Tibial artery (tissue), 4 donors: ENCODE data around the gene DPP6.

Source experiments
- DNase-seq, 2 donors: peaks; one replicate each; pipeline ENCODE4 v3.0.0-alpha.2; 2019
- H3K27ac ChIP-seq, 2 donors: fragments of 200-600 bp; sonication (generic) in 1 of 2; 1 replicate in 1 of 2; 2 replicates in 1 of 2; pipeline ENCODE4 v1.5.1; 2018 to 2019; ENCODE audit warnings: mild to moderate bottlenecking in 1 of 2
- H3K27me3 ChIP-seq, 2 donors: fragments of 200-600 bp; sonication (generic) in 1 of 2; one replicate each; pipeline versions ENCODE4 v1.5.1 to v1.6.0; 2016 to 2019
- H3K36me3 ChIP-seq, 3 donors: fragments of 200-600 bp; sonication (generic) in 2 of 3; one replicate each; pipeline ENCODE4 v1.5.1; 2016 to 2019; ENCODE audit warnings: mild to moderate bottlenecking in 2 of 3
- H3K4me1 ChIP-seq, 4 donors: fragments of 200-600 bp; sonication (generic) in 2 of 4; 1 replicate in 3 of 4; 2 replicates in 1 of 4; pipeline ENCODE4 v1.5.1; 2016 to 2019
- H3K4me3 ChIP-seq, 2 donors: fragments of 200-600 bp; sonication (generic) in 1 of 2; 1 replicate in 1 of 2; 2 replicates in 1 of 2; pipeline ENCODE4 v1.5.1; 2018 to 2019; ENCODE audit warnings: mild to moderate bottlenecking in 2 of 2
- H3K9me3 ChIP-seq, 3 donors: fragments of 200-600 bp; sonication (generic) in 1 of 3; one replicate each; pipeline ENCODE4 v1.5.1; 2016 to 2019
- CTCF ChIP-seq, 2 experiments: fragments of 200-600 bp in 1 of 2; fragments of 450-650 bp in 1 of 2; IDR thresholded peaks; one replicate each; pipeline ENCODE4 v1.5.1; 2017 to 2019; ENCODE audit warnings: antibody characterized with exemption in 2 of 2, mild to moderate bottlenecking in 1 of 2, moderate library complexity in 1 of 2
- intact Hi-C: fragments of 100-400 bp; cut with DNase I; formaldehyde crosslinking; loops from one replicate; pipeline ENCODE4 v1.15.0; 2023; ENCODE audit warnings: low total_unique reads

The DPP6 gene

GRCh38 chr7:154380771-154381170, 328.6 kb downstream of the DPP6 start:
- DNase-seq: no peak
- no peak overlapping the region for H3K27ac ChIP-seq
- no peaks in the 10 kb centered on the region for H3K36me3 ChIP-seq
- no peak for TF ChIP-seq CTCF (IDR thresholded peaks at IDR 0.05)
- H3K4me3 ChIP-seq: no peak overlapping the region
- no peaks in the 10 kb centered on the region for H3K4me1 ChIP-seq
- H3K27me3 ChIP-seq: no peaks in the 10 kb centered on the region
- H3K9me3 ChIP-seq: no peaks in the 10 kb centered on the region
- intact Hi-C loops: no loop called here

GRCh38 chr7:154383045-154383444, 330.8 kb downstream of the DPP6 start:
- no peaks in the 10 kb centered on the region for H3K27me3 ChIP-seq
- no peaks in the 10 kb centered on the region for H3K36me3 ChIP-seq
- no peaks in the 10 kb centered on the region for H3K9me3 ChIP-seq
- H3K27ac ChIP-seq: no peak overlapping the region
- no peak for TF ChIP-seq CTCF (IDR thresholded peaks at IDR 0.05)
- H3K4me1 ChIP-seq: no peaks in the 10 kb centered on the region
- no peak overlapping the region for H3K4me3 ChIP-seq
- no peak for DNase-seq
- intact Hi-C loops: no loop called here

GRCh38 chr7:154385214-154385613, 333.0 kb downstream of the DPP6 start:
- Histone ChIP-seq H3K36me3 (no peaks in the 10 kb centered on the region), H3K4me1 (no peaks in the 10 kb centered on the region), H3K27ac (no peak overlapping the region), H3K27me3 (no peaks in the 10 kb centered on the region), H3K4me3 (no peak overlapping the region), H3K9me3 (no peaks in the 10 kb centered on the region)
- DNase-seq: no peak
- intact Hi-C loops: no loop called here
- TF ChIP-seq CTCF (IDR thresholded peaks at IDR 0.05): no peak

- Histone ChIP-seq H3K9me3 (no peaks in the 10 kb centered on the region), H3K36me3 (no peaks in the 10 kb centered on the region), H3K4me3 (no peak overlapping the region), H3K27ac (no peak overlapping the region), H3K27me3 (no peaks in the 10 kb centered on the region), H3K4me1 (no peaks in the 10 kb centered on the region)
- intact Hi-C loops: no loop called here
- no peak for TF ChIP-seq CTCF (IDR thresholded peaks at IDR 0.05)
- no peak for DNase-seq
Measured at GRCh38 chr7:154387252-154387651, 335.1 kb downstream of the DPP6 start.

- no peak for DNase-seq
- no peak for TF ChIP-seq CTCF (IDR thresholded peaks at IDR 0.05)
- intact Hi-C loops: no loop called here
Measured at GRCh38 chr7:154388412-154388811, 336.2 kb downstream of the DPP6 start.

GRCh38 chr7:154388999-154389398, 336.8 kb downstream of the DPP6 start:
- no peaks in the 10 kb centered on the region for H3K27me3 ChIP-seq
- no peak overlapping the region for H3K27ac ChIP-seq
- intact Hi-C loops: no loop called here
- no peak for TF ChIP-seq CTCF (IDR thresholded peaks at IDR 0.05)
- no peak overlapping the region for H3K4me3 ChIP-seq
- H3K36me3 ChIP-seq: no peaks in the 10 kb centered on the region
- no peak for DNase-seq
- no peaks in the 10 kb centered on the region for H3K4me1 ChIP-seq
- H3K9me3 ChIP-seq: no peaks in the 10 kb centered on the region

More at GRCh38 chr7:154388412-154388811, 336.2 kb downstream of the DPP6 start:
- H3K36me3 ChIP-seq: no peaks in the 10 kb centered on the region
- H3K27ac ChIP-seq: no peak overlapping the region
- no peaks in the 10 kb centered on the region for H3K27me3 ChIP-seq
- no peaks in the 10 kb centered on the region for H3K4me1 ChIP-seq
- no peaks in the 10 kb centered on the region for H3K9me3 ChIP-seq
- H3K4me3 ChIP-seq: no peak overlapping the region
